LHCN-M2 (cell line): ENCODE results near the gene SH3BGRL2. TPM values are rescaled to one million over a fixed set of nuclear protein-coding genes. Genes with fewer than 3 reads are reported as not detected.
A peak's percentile ranks its signal among the peaks of the same experiment; 100 is the strongest.

Source experiments
- DNase-seq: peaks from one replicate; pipeline ENCODE4 v3.0.0-alpha.2; 2012; ENCODE audit warnings: low read depth
- total RNA-seq: library from RNA; depleted of rRNA; stranded (reverse); fragments of >200 nt; gene quantifications from 2 replicates; pipeline ENCODE4 v1.2.3, GENCODE V29; 2014

SH3BGRL2 gene
- total RNA-seq, 1 experiment from 2014 or later: 1.7 TPM

DNA sequence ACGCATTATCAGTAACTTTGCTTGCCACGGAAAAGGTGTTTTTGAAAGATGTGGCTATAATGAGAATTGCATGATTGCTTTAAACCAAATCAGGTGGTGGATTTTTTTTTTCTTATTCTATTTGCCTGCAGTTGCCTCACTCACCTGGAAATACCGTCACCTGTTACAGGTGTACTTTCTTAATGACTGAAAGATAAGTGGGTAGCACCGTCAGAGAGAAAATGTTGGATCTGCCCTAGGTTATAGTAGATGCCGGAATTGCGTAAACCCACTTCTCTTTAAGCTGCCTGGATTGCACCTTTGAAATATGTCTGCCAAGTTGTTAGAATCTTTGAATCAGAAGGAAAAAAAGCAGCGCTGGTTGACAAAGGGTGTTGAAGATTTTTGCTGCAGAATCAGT is 68.5 kb downstream of the SH3BGRL2 start:
- no peak for DNase-seq

DNA sequence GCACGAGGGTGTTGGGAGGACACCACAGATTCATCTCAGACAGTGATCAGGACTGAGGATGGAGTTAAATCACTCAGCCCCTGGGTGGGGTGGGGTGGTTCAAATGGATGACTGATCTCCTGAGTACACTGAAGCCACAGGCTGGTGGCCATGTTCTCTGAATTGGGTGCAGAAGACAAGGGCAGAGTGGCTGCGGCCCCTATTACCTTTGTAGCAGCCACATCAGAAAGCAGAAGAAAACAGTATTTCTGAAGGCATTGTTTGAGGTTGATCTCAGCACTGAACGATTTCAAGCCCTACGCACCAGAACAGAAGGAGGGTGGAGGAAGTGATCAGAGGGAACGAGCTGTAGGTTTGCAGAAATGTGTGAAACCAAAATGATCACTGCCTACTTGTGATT is 71.6 kb downstream of the SH3BGRL2 start:
- DNase-seq: no peak

DNA sequence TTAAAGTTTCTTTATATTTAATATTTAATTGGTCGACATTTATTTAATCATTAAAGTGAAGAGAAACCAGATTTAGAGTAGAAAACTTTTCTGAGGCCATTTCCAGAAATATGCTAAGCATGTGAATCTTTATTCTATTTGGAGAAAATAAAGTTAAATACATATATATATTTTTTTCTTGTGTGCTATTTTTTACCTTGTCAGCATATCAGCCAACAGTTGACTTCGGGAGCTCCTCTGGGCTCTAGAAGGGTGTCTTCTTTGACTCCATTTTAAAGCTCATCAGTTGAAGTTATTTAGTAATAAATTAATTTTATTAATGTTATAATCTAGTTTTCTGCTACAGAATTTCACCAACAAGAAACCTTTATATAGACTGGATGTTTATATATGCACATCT is 73.1 kb downstream of the SH3BGRL2 start:
- DNase-seq: no peak

- no peak for DNase-seq
Observed at GRCh38 chr6:79705456-79705995, 74.4 kb downstream of the SH3BGRL2 start.

- DNase-seq: no peak
Observed at GRCh38 chr6:79706527-79706926, 75.4 kb downstream of the SH3BGRL2 start.

DNA sequence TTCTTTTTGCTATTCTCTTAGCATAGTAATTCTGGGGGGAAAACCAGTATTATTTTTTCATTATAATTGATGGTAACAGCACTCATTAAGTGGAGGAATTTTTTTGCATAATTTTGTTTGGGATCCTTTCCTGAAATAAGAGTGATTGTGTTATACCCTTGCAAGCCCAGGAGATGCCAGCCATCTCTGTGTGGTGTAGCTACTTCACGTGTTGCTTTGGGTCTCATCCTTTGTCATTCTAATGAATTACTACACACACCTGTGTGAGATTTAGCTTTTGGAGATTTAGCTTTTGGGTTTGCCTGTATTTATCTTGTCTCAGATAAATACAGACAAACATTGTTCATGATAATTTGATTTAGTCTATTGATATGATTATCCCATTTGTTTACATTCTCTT is 76.5 kb downstream of the SH3BGRL2 start:
- DNase-seq: no peak

GRCh38 chr6:79708095-79708791 is 77.1 kb downstream of the SH3BGRL2 start:
- DNase-seq: no peak

GRCh38 chr6:79710127-79710526 is 79.0 kb downstream of the SH3BGRL2 start:
- DNase-seq: no peak

DNA sequence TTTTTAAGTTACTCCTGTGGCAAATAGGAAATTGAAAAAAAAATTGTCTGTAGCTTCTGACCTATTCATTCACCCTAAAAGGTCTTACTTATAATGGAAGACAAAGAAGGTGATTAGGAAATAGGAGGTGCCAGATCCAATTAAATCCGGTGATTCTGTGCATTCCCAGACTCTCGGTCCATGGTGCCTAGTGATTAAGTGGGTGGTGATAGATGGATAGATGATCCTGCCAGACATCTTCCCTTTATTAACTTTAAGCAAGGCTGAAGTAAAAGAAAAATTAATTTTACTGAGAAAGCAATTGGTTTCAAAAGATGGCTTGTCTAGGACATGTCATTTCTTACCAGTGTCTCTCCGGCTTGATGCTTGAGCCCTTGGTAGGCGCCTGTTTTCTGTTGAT is 80.0 kb downstream of the SH3BGRL2 start:
- no peak for DNase-seq

DNA sequence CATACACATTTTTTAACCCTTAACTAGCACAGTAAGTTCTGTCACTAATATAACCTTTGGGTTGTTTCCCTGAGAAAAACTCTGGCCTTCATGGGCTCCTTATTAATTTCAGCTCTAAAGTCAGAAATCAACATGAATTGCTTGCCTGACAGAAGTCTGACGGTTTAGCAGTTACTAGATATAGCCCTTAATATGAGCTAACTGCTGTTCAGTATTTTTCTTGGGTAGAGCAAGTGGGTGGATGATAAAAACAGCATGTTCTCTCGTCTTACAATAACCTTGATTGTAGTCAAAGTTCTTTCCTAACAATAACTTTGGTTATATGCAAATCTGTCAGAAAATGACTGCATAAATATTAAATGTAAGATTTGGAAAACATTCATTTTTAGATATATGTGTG is 81.0 kb downstream of the SH3BGRL2 start:
- no peak for DNase-seq

GRCh38 chr6:79712616-79713135 is 81.5 kb downstream of the SH3BGRL2 start:
- DNase-seq: no peak

DNA sequence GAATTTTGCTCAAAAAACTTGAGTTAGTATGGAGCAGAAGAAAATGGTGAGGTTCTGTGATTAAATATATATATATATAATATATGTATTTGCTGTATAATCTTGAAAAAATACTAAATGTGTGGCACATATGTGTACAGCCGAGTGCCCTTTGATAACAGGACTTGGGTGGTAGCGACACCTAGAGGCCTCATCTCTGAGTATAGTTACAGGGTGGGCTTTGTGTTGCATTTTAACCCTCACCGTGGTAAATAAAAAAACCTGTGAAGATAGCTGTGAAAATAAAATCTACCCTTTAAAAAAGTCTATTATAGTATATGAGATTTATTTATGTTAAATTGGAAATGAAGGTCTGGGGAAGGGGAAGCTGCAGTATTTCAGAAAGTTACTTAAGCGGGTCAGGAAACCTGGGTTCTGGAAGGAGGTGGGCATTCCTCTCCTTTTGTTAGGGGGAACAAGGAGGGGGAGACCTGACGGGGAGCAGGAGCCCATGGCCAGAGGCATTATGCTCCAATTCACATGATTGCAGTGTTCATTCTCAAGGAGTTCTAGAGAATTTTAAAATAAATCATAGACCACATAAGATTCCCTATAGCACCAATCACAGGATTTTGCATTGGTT is 82.7 kb downstream of the SH3BGRL2 start:
- DNase-seq: peak; percentile 30

DNA sequence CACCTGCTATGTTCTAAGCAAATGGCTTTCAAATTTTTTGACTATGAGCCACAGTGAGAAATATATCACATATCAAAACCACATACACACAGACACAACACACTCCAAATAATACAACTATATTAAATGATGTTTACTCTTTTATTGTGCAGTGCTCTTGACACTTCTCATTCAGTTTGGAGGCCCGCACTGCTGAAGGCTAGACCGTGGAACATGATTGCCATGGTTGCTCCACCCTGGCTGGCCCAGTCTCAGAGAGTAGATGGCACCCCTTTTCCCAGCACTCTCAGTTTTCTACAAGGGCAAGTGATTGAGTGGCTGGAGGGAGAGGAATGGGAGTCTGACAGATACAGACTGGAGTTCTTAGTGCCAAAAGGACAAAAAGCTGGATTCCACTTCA is 86.9 kb downstream of the SH3BGRL2 start:
- peak; percentile 4 for DNase-seq

GRCh38 chr6:79718509-79719247 is 87.5 kb downstream of the SH3BGRL2 start:
- DNase-seq: no peak

DNA sequence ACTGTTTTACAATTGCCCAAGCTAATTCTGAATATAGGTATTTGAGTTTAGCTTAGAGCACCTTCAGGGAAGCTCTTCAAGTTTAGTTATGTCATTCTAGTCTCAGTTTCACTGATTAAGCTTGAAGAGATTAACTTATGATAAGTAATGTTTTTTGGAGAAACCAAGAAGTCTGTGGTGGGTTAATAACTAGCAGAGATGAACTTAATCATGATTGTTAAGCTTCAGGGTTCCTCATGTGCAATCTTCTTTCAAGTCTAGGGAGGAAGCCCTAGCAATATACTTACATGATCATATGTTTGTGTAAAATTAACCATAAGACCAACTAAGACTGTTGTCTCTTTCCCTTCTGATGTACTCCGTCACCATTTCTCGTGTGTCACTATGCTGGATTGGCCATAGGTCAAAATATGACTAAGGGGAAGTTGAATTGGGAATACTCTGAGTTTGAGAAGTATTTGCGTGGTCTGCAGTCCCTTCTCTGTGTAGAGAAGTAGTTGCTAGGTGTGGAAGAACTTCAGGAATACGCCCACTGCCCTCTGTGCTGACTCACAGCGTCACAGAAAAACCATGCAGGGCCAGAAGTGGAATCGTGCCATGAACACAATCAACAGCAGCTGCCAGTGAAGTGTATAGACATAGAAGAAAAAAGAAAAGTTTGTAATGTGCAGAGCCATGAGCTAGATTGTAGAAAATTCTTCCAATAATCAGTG is 88.3 kb downstream of the SH3BGRL2 start:
- DNase-seq: peak; percentile 63

GRCh38 chr6:79724816-79725215 is 93.7 kb downstream of the SH3BGRL2 start:
- DNase-seq: no peak

DNA sequence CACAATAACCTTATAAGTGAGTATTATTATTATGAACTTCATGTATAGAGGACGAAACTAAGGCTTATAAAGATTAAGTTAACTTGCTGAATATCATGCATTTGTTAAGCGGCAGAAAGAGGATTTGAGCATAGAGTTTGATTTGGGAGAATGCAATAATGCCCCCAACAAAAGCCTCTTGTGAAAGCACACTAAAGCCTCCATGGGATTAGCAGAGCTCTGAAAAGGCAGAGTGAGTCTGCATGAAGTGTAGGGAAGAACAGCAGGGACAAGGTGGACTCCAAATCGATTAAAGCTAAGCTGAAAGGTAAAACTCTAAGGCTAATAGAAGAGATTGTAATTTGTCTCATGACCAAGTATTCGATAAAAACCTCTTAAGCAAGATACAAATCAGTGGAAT is 100.3 kb downstream of the SH3BGRL2 start:
- DNase-seq: no peak

DNA sequence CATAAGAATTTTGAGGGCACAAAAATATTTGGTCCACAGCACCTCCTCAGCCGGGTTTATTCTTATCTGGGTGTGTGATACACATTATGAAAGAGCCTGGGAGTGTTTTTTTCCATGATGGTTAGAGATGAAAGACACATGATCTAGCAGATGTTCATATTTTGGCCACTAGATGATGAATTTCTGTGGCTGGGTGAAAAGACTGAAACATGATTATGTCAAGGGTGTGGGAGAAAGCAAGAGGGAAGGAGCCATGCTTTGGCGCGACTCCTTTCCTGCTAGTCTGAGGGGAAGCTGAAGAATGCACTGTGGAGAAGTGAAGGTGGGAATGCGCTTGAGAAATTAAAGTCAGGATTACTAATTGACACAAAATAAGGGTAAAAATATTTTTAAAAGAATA is 102.3 kb downstream of the SH3BGRL2 start:
- peak; percentile 21 for DNase-seq

DNA sequence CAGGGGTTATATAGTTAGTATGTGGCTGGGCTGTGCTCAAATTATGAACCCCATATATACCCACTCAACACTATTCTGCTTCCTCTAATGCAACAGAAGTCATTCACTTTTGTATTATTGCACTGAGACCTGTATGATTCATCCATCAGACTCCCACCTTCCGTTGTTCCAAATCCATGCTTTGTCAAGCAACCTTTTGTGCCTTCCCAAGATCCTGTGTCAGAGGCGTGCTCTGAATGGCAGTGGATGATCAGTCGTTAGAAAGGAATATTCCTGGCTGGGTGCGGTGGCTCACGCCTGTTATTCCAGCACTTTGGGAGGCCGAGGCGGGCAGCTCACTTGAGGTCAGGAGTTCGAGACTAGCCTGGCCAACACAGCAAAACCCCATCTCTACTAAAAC is 103.2 kb downstream of the SH3BGRL2 start:
- no peak for DNase-seq

DNA sequence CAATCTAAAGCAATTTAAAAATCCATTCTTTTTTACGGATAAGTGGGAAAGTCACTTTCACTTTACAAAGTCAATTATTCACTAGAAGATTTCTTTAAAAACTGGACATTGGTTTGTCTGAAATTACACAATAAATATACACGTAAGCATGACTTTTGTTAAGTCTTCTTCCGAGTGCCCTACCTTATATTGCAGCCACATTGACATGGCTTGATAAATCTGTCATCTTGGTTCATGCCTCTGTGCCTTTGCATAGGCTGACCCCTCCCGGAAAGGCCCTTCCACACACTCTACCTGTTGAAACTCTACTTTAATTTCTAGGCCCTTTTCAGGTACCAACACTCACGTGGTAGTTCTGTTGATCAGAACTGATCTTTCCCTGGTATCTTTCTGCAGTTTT is 104.1 kb downstream of the SH3BGRL2 start:
- no peak for DNase-seq

DNA sequence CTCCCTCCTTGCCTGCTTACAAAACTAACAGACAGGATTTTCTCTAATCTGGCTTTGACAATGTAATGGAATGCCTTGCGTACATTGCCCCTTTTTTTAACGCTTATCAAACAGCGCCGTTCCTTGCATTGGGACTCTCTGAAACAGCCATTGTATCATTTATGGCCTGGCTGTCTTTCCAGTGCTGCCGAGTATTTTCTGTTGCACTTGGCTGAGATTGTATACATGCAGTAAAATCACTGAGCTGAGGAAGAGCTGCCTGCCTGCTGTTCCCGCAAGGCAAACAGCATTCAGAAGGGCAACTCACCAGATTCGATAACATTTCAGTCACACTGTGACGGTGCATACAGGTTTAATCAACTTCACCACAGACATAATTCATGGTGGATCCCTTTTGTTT is 106.0 kb downstream of the SH3BGRL2 start:
- no peak for DNase-seq

DNA sequence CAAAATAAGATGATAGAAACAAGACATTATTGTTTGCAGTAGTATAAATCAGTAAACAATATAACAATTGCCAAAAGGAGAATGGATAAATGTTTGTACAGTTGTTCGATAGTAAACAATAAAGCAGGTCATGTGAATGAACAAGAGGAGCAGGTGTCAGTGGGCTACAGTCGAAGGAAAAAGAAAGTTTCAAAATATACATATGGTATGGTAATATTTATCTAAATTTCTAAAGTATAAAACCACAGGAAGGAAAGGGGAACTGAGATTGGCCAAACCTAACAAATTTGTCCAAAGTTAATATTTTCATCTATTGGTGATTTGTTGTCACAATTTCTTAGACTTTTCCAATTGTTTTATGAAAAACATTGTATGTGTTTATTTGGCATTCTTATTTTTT is 110.9 kb downstream of the SH3BGRL2 start:
- DNase-seq: no peak
